Smooth muscle cell (in vitro differentiated cells): ENCODE measurements around the gene PKD1L1. TPM values are rescaled to one million over a fixed set of nuclear protein-coding genes. Genes with fewer than 3 reads are reported as not detected.

Experiments
- DNase-seq: peaks from one replicate; lab custom pipeline; 2025; ENCODE audit not compliant: unreplicated experiment; lab: John Stamatoyannopoulos, UW
- H2AFZ ChIP-seq: fragments of 200-600 bp; sonication (generic); 2 replicates; pipeline ENCODE4 v1.6.0; 2016; ENCODE audit warnings: antibody characterized with exemption, low read depth, mild to moderate bottlenecking
- H3F3A ChIP-seq: fragments of 200-600 bp; sonication (generic); 2 replicates; pipeline ENCODE4 v1.6.0; 2017; ENCODE audit warnings: antibody characterized with exemption, low read depth
- H3K27ac ChIP-seq: fragments of 200-600 bp; sonication (generic); 2 replicates; pipeline ENCODE4 v1.5.1; 2016; ENCODE audit warnings: low read depth, mild to moderate bottlenecking
- H3K27me3 ChIP-seq: fragments of 200-600 bp; sonication (generic); 2 replicates; pipeline ENCODE4 v1.6.1; 2016; ENCODE audit warnings: low read depth, mild to moderate bottlenecking
- H3K36me3 ChIP-seq: fragments of 200-600 bp; sonication (generic); 2 replicates; pipeline ENCODE4 v1.5.1; 2016; ENCODE audit warnings: low read depth
- H3K4me1 ChIP-seq: fragments of 200-600 bp; sonication (generic); 2 replicates; pipeline ENCODE4 v1.5.1; 2016; ENCODE audit warnings: low read depth
- H3K4me2 ChIP-seq: fragments of 200-600 bp; sonication (generic); 2 replicates; pipeline ENCODE4 v1.6.0; 2016; ENCODE audit warnings: mild to moderate bottlenecking
- H3K4me3 ChIP-seq: fragments of 200-600 bp; sonication (generic); 2 replicates; pipeline ENCODE4 v1.5.1; 2016; ENCODE audit warnings: mild to moderate bottlenecking
- H3K79me2 ChIP-seq: fragments of 200-600 bp; sonication (generic); 2 replicates; pipeline ENCODE4 v1.6.0; 2016; ENCODE audit warnings: low read depth, mild to moderate bottlenecking
- H3K9ac ChIP-seq: fragments of 200-600 bp; sonication (generic); 2 replicates; pipeline ENCODE4 v1.6.0; 2016; ENCODE audit warnings: low read depth
- H3K9me3 ChIP-seq: fragments of 200-600 bp; sonication (generic); replicated peaks from 2 replicates; pipeline ENCODE4 v1.5.1; 2016; ENCODE audit warnings: low read depth
- H4K20me1 ChIP-seq: fragments of 200-600 bp; sonication (generic); 2 replicates; pipeline ENCODE4 v1.6.0; 2016; ENCODE audit warnings: low read depth
- WGBS: methylation state at CpG from one replicate; pipeline ENCODE4 v1.1.7; 2016; ENCODE audit warnings: low lambda C conversion rate; 5-methylcytosine and 5-hydroxymethylcytosine counted together
- polyA plus RNA-seq: library from polyadenylated mRNA; unstranded; fragments of >200 nt; fragmentation: Nextera tagmentation; extraction: Ambion mirVana; gene quantifications from 2 replicates; pipeline ENCODE4 v1.2.1, GENCODE V29; 2016
- total RNA-seq: library from RNA; depleted of rRNA; stranded (reverse); fragments of >200 nt; gene quantifications from 2 replicates; pipeline ENCODE4 v1.2.3, GENCODE V29; 2014
- TF ChIP-seq, protein P1 (sequence below): fragments of 200-600 bp; sonication (generic); IDR thresholded peaks from 2 replicates; pipeline ENCODE4 v1.5.1; 2017; ENCODE audit warnings: borderline replicate concordance, mild to moderate bottlenecking, antibody characterized with exemption; ENCODE audit not compliant: insufficient read depth, poor library complexity, severe bottlenecking

PKD1L1 gene
- total and polyA plus RNA-seq, 2 experiments from 2014 or later: 0.04 to 0.06 TPM

DNA sequence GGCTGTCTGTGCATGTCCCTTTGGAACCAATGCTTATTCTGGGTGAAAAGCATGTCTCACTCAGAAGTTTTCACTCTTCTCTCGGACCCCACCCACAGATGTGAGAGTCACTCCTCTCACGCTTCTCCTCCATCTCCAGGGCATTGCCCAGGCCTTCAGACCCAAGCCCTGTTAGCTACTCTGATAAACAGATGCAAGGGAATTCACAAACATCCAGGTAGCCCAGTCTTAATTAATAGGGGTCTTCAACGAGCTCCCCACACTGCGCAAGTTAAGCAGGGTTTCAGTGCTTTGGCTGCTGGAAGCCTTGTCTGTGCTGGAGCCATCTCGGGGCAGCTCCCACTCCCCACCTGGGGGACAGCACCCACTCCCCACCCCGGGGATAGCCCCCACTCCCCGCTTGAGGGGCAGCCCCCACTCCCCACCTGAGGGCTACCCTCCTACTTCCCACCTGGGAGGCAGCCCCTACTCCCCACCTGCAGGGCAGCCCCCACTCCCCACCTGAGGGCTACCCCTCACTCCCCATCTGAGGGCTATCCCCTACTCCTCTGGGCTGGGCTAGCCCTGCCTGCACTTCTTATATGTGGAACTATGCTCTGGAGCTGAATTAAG lies 8.7 kb downstream of the PKD1L1 start:
- no peak overlapping the region for H3K9ac ChIP-seq
- H4K20me1 ChIP-seq: no peaks in the 10 kb centered on the region
- H3K4me1 ChIP-seq: peaks cover 5% of the 10 kb centered on the region
- 96% methylated on average over 4 of the region's 7 CpGs for WGBS
- H3K27ac ChIP-seq: no peak overlapping the region
- no peak for DNase-seq
- H3K79me2 ChIP-seq: no peaks in the 10 kb centered on the region
- TF ChIP-seq, protein P1, sequence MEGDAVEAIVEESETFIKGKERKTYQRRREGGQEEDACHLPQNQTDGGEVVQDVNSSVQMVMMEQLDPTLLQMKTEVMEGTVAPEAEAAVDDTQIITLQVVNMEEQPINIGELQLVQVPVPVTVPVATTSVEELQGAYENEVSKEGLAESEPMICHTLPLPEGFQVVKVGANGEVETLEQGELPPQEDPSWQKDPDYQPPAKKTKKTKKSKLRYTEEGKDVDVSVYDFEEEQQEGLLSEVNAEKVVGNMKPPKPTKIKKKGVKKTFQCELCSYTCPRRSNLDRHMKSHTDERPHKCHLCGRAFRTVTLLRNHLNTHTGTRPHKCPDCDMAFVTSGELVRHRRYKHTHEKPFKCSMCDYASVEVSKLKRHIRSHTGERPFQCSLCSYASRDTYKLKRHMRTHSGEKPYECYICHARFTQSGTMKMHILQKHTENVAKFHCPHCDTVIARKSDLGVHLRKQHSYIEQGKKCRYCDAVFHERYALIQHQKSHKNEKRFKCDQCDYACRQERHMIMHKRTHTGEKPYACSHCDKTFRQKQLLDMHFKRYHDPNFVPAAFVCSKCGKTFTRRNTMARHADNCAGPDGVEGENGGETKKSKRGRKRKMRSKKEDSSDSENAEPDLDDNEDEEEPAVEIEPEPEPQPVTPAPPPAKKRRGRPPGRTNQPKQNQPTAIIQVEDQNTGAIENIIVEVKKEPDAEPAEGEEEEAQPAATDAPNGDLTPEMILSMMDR: no peak
- H3K4me2 ChIP-seq: no peak overlapping the region
- no peak overlapping the region for H3K4me3 ChIP-seq
- H3K27me3 ChIP-seq: no peaks in the 10 kb centered on the region
- H3K9me3 ChIP-seq: no peaks in the 10 kb centered on the region
- no peak overlapping the region for H2AFZ ChIP-seq
- no peaks in the 10 kb centered on the region for H3F3A ChIP-seq
- H3K36me3 ChIP-seq: no peaks in the 10 kb centered on the region

DNA sequence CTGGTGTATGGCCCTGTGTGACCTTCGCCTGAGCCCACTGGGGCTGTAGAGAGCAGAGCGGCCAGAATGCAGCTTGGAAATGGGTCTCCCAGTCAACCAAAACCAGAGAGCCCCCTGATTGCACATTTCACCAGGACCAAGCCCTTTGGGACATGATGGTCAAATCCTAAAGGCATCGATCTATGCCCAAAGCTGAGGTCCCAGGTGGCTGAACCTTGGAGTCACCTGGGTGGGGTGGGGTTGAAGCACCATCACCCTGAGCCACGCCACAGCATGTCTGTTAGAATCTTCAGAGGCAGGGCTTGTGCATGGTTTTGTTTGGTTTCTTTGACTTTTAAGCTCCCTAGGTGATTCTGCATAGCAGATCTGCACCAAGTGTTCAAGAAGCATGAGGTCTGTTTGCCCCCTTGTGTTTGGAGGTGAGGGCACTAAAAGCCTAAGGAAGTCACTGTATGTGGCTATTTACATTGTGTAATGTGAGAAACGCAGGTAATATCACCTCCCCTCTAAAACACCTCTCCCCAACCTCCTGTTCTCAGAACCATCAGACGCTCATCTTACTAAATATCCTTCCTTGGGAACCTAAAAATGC lies 9.6 kb downstream of the PKD1L1 start:
- H3F3A ChIP-seq: no peaks in the 10 kb centered on the region
- H3K36me3 ChIP-seq: no peaks in the 10 kb centered on the region
- H3K79me2 ChIP-seq: no peaks in the 10 kb centered on the region
- no peaks in the 10 kb centered on the region for H3K27me3 ChIP-seq
- no peak overlapping the region for H3K27ac ChIP-seq
- 88% methylated on average over 6 of the region's 6 CpGs for WGBS
- no peak overlapping the region for H3K4me2 ChIP-seq
- no peak overlapping the region for H3K4me3 ChIP-seq
- TF ChIP-seq, protein P1: peak; percentile 6
- no peak for DNase-seq
- no peaks in the 10 kb centered on the region for H4K20me1 ChIP-seq
- H3K4me1 ChIP-seq: peaks cover 5% of the 10 kb centered on the region
- H2AFZ ChIP-seq: no peak overlapping the region
- no peaks in the 10 kb centered on the region for H3K9me3 ChIP-seq
- H3K9ac ChIP-seq: no peak overlapping the region

DNA sequence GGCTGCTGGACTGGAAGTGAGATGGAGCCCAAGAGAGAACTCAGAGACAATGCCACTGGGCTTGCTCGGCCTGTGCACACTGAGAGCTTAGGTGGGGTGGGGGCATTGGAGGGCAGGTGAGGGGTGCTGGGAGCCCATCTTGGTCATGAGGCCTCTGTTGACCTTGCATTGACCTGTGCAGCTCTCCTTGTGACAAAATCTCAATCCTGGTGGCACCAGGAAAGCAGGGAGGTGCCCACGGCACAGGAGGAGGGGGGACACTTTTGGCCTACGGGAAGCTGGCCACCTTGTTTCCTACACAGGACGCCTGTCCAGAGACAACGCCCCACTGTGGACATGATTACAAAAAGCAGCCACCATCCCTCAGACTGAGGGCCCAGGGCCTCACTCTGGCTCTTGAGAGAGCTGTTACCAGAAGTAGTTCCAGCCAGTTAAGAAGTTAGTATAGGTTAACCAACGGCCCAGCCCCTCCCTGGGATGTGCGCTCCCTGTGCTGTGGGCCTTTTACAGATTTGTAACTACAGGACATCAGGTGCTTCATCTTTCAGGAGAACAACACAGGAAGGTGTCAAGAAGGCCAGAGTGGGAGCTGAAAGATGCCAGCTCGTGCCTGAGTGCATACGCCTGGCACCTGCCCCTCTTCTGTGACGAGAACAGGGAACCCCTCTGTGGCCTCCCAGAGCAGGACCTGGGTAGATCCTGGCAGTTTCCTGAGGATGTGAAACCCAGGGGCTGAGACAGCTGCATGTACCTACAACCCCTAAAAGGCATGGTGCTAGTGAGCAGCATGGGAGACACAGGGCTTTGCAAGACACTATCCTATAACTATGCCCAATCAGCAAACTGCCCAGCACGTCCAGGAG lies 10.3 kb downstream of the PKD1L1 start:
- H3F3A ChIP-seq: no peaks in the 10 kb centered on the region
- no peak for DNase-seq
- H3K79me2 ChIP-seq: no peaks in the 10 kb centered on the region
- no peak overlapping the region for H2AFZ ChIP-seq
- WGBS: 93% methylated on average over 11 of the region's 11 CpGs
- H3K9me3 ChIP-seq: no peaks in the 10 kb centered on the region
- no peaks in the 10 kb centered on the region for H3K27me3 ChIP-seq
- H3K9ac ChIP-seq: no peak overlapping the region
- H4K20me1 ChIP-seq: no peaks in the 10 kb centered on the region
- H3K27ac ChIP-seq: no peak overlapping the region
- H3K4me2 ChIP-seq: no peak overlapping the region
- H3K4me1 ChIP-seq: peaks cover 5% of the 10 kb centered on the region
- TF ChIP-seq, protein P1: no peak
- H3K4me3 ChIP-seq: no peak overlapping the region
- H3K36me3 ChIP-seq: no peaks in the 10 kb centered on the region
